ENCODE data around the gene ACADVL.

DNA sequence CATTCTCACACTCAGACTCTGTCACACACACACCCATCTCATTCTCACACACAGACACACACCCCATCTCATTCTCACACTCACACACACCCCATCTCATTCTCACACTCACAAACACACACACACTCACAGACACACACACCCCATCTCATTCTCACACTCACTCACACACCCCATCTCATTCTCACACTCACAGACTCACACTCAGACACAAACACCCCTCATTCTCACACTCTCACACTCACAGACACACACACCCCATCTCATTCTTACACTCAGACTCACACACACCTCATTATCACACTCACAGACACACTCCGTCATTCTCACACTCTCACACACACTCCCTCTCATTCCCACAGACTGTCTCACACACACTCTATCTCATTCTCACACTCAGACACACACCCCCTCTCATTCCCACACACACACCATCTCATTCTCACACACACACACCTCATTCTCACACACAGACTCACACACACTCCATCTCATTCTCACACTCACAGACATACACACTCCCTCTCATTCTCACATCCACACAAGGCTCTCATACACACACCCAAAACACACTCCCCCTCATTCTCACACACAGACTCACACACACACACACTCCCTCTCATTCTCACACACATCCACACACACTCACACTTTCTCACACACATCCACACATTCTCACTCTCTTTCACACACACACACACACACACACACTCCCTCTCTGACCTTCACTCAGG, 43.5 kb upstream of the ACADVL start:
- TF ChIP-seq EZH2 (IDR thresholded peaks at IDR 0.05) = no peak
- TF ChIP-seq POLR2AphosphoS5 (IDR thresholded peaks at IDR 0.05; ENCODE audit: borderline replicate concordance, low read depth, low read length) = no peak
